ENCODE data around the gene PNMT.

The PNMT gene

DNA sequence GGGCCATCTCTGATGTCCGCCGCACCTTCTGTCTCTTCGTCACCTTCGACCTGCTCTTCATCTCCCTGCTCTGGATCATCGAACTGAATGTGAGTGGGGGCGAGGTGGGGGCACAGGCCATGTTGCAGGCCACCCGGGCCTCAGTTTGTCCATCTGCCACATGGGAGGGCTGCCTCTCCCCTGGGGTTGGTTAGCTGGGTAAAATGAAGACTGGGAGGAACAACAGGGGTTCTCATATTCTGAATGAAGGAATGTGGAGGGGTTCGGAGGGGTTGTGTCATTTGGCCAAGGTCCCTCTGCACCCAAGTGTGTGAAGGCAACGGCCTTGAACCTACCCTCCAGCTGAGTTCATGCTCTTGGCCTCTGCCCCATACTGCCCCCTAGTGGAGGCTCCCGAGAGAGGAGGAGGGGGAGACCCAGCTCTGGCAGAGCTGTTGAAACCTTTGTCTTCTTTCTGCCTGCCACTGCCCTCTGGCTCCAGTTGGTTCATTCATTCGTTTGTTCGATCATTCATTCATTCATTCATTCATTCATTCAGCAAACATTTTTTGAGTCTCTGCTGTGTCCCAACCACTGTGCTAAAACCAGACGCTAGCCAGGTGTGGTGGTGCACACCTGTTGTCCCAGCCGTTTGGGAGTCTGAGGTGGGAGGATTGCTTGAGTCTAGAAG lies 14.5 kb upstream of the PNMT start:
- DNase-seq (ENCODE audit: low spot score) = peak; percentile 93

- DNase-seq (ENCODE audit: low spot score) = no peak
Measured at GRCh38 chr17:39655105-39655504, 13.1 kb upstream of the PNMT start.

- DNase-seq (ENCODE audit: low spot score) = no peak
Measured at GRCh38 chr17:39658346-39658745, 9.9 kb upstream of the PNMT start.

- no peak for DNase-seq (ENCODE audit: low spot score)
Measured at GRCh38 chr17:39658760-39659159, 9.5 kb upstream of the PNMT start.

GRCh38 chr17:39659279-39660010 lies 8.8 kb upstream of the PNMT start:
- no peak for DNase-seq (ENCODE audit: low spot score)

DNA sequence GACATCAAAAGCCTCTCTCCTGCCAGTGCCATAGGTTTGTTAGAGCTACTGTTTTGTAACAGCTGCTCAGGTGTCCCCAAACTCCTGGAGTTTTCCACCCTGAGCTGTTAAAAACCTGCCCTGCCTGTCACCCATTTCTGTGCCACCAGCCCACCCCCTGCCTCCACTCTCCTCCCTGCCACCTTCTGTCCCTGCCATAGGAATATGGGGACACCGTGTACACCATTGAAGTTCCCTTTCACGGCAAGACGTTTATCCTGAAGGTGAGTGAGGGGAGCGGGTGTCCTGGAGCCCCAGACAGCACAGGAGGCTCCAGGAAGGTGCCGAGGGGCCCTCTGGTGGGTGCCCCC lies 8.3 kb upstream of the PNMT start:
- DNase-seq (ENCODE audit: low spot score) = no peak

DNA sequence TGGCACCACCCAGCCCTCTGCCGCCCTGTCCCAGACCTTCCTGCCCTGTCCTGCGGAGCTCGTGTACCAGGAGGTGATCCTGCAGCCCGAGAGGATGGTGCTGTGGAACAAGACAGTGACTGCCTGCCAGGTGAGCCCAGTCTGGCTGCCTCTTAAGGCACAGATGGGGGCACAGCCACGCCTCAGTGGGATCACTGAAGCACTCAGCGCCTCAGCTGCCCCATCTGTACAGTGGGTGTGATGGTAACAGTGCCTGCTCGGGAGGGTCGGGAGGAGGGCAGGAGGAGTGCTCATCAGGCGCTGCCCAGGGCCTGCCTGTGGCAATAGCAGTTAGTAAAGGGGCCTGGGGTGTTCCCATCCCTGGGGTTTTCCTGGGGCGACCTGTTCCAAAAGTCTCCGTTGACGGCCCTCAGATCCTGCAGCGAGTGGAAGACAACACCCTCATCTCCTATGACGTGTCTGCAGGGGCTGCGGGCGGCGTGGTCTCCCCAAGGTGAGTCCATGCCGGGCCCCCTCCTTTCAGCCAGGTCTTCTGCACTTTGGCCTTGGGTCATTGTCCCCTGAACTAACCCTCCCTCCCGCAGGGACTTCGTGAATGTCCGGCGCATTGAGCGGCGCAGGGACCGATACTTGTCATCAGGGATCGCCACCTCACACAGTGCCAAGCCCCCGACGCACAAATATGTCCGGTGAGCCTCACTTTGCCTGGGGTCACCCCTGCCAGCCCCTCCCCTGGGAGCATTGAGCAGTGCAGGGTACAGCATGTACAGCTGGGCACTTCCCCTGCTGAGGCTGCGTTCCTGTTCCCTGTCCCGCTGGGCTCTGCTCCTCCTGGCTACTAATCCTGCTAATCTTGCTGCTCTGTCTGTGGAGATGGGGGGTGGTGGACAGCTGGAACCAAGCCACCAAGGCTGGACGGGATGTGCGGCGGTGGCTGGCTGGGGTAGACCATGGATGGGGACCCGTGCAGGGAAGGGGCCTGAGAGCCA lies 7.6 kb upstream of the PNMT start:
- DNase-seq (ENCODE audit: low spot score) = peak; percentile 84

DNA sequence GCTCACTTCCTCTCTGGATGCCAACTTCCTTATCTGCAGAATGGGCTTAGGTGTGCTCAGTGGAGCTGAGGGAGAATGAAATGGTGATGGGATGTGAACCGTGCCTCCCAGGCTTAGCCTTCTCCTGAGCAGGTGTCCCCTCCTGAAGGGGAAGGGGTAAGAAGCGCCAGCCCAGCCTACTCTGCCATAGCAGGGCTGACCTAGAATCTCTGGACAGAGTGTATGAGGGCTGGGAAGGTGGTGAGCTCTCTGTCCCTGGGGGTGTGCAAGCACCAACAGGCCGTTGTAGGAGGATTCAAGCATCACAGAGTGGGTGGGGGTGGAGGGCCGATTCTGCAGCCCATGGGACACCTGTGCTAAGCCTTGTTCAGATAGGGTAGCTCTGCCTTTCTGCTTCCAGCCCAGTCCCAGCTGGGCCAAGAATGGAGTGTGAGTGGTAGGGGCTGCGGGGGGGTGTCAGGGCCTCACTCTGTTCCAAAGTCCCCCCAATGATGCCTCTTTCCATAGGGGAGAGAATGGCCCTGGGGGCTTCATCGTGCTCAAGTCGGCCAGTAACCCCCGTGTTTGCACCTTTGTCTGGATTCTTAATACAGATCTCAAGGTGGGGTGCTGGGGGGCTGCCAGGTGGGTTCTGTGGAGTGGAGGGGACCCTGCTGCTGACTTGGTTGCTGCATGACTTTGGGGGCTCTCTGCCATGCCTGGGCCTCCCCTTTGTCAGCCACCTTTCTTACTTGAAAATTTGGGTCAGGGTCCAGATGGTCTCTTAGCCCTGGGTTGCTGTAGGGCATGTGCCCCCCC lies 6.3 kb upstream of the PNMT start:
- DNase-seq (ENCODE audit: low spot score) = no peak

DNA sequence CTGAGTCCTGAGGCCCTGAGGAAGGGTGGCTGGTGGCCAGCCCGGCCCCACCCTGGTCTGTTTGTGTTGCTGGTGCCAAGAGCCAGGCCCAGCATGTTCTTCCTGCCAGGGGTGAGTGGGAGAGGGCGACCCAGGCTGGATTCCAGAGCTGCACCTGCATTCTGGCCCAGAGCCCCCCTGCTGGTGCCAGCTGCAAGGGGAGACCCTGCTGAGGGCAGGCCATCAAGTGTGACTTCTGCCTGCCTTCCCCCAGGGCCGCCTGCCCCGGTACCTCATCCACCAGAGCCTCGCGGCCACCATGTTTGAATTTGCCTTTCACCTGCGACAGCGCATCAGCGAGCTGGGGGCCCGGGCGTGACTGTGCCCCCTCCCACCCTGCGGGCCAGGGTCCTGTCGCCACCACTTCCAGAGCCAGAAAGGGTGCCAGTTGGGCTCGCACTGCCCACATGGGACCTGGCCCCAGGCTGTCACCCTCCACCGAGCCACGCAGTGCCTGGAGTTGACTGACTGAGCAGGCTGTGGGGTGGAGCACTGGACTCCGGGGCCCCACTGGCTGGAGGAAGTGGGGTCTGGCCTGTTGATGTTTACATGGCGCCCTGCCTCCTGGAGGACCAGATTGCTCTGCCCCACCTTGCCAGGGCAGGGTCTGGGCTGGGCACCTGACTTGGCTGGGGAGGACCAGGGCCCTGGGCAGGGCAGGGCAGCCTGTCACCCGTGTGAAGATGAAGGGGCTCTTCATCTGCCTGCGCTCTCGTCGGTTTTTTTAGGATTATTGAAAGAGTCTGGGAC lies 5.5 kb upstream of the PNMT start:
- DNase-seq (ENCODE audit: low spot score) = no peak

GRCh38 chr17:39663340-39663687 lies 4.9 kb upstream of the PNMT start:
- no peak for DNase-seq (ENCODE audit: low spot score)

GRCh38 chr17:39663688-39664580 lies 4.3 kb upstream of the PNMT start:
- DNase-seq (ENCODE audit: low spot score) = no peak

GRCh38 chr17:39664581-39665561 lies 3.4 kb upstream of the PNMT start, which contains the start of gene TCAP:
Gene TCAP (plus strand): TSS chr17:39665349. CDS start chr17:39665360, 11 bp downstream.
- no peak for DNase-seq (ENCODE audit: low spot score)

DNA sequence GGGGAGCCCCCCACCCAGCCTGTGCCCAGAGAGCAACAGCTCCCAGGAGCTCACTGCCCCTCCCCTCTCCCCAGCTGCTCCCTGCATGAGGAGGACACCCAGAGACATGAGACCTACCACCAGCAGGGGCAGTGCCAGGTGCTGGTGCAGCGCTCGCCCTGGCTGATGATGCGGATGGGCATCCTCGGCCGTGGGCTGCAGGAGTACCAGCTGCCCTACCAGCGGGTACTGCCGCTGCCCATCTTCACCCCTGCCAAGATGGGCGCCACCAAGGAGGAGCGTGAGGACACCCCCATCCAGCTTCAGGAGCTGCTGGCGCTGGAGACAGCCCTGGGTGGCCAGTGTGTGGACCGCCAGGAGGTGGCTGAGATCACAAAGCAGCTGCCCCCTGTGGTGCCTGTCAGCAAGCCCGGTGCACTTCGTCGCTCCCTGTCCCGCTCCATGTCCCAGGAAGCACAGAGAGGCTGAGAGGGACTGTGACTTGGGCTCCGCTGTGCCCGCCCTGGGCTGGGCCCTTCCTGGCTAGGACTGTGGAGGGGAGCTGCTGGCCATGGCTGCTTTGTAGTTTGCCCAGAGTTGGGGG lies 2.5 kb upstream of the PNMT start:
- peak; percentile 70 for DNase-seq (ENCODE audit: low spot score)

GRCh38 chr17:39666231-39666600 lies 2.0 kb upstream of the PNMT start:
- DNase-seq (ENCODE audit: low spot score) = no peak

DNA sequence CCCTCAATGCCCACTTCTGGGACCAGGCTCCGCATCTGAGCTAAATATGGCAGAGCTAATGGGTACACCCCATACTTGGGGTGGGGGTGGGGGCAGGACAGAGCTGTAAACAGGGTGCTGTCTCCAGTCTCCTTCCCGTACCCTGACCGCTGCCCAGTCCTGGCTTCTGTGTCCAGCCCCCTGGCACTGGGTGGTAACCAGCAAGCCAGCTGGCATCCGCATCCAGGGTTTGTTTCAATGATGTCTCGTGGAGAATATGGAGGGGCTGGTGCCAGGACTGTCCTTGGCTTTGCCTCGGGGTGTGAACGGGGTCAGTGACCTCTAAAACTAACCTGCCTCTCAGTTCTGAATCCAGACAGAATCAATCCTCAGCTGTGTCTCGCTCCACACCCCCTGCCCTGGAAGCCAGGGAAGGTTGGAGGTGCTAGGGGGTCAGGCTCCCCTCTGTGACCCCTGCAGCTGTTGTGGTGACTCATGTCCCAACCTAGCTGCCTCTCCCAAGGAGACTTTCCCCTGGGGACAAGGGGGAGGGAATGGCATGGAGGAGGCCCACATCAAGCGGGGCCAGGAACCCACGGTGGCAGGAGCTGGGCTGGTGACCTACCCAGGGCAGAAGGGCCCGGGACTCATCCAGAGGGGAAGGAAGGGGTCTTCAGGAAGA lies 1.5 kb upstream of the PNMT start:
- DNase-seq (ENCODE audit: low spot score) = no peak

DNA sequence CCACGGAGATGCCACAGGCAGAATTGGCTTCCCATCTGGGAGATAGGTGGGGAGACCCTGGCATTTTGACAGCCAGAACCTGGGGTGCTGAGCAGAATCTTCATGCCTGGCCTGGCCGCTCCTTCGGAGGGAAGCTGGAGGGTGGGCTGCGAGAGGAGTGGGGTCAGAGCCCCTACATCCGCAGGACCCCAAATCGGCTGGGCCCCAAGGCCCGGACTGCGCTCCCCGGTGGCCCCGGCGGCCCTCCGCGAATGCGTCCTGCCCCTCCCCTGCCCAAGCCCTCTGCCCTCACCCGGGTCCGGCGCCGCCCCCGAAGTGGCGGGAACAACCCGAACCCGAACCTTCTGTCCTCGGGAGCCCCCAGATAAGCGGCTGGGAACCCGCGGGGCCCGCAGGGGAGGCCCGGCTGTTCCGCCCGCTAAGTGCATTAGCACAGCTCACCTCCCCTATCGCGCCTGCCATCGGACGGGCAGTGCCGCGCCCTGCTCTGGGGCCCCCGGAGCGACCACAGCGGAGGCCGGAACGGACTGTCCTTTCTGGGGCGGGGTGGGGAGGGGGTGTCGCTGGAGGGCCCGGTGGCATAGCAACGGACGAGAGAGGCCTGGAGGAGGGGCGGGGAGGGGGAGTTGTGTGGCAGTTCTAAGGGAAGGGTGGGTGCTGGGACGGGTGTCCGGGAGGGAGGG lies 850 bp upstream of the PNMT start:
- DNase-seq (ENCODE audit: low spot score) = no peak

Data from D341Med (cell line).